Measurements from ENCODE around the gene SIAE. TPM values are rescaled to one million over a fixed set of nuclear protein-coding genes. Genes with fewer than 3 reads are reported as not detected.

SIAE gene
- total and polyA plus RNA-seq, 2 of the 4 experiments (the other 2 are of a cell fraction), result 4.7 to 12.0 TPM

DNA sequence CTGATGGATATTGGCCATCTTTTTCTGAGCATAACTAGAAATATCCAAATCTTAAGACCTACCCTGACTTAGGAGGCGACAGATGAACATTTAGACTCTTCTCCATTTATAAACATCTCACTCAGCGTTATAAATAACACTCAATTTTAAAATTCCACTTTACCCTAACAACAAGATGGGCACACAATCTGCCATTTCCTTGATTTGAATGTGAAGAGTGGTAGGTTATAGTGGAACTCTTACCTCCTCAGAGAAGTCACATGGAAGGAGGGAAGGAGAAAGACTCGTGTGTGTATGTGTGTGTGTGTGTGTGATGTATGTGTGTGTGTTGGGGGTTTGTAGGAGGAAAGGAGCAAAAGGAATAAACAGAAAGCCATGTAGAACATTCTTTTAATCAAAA is 15.0 kb downstream of the SIAE start:
- Histone ChIP-seq H3K4me3 (ENCODE audit: insufficient read depth, low read depth, low read length) (no peak overlapping the region), H3K4me2 (ENCODE audit: low read depth, low read length) (no peak overlapping the region), H2AFZ (replicated peaks; ENCODE audit: low read length, poor library complexity) (no peak overlapping the region), H2AK9ac (replicated peaks; ENCODE audit: low read depth, low read length, poor library complexity) (no peak overlapping the region), H2AK5ac (ENCODE audit: low read depth, low read length) (no peak overlapping the region), H2BK120ac (ENCODE audit: low read depth, low read length) (no peak overlapping the region), H3K27ac (ENCODE audit: insufficient read depth, low read length) (no peak overlapping the region), H4K5ac (ENCODE audit: low read depth, low read length) (no peak overlapping the region), H2BK15ac (ENCODE audit: low read depth, low read length) (no peak overlapping the region), H3K9ac (ENCODE audit: low read depth, low read length) (no peak overlapping the region), H4K8ac (ENCODE audit: low read depth in 2 of 2, low read length in 2 of 2) (no peak overlapping the region), H3K9me1 (ENCODE audit: insufficient read depth, low read length) (no peaks in the 10 kb centered on the region), H3K14ac (replicated peaks; ENCODE audit: low read depth, low read length) (no peak overlapping the region), H4K20me1 (ENCODE audit: insufficient read depth, low read length) (no peaks in the 10 kb centered on the region), H2BK5ac (ENCODE audit: low read depth, low read length, poor library complexity, severe bottlenecking) (no peak overlapping the region), H4K91ac (ENCODE audit: insufficient read depth, low read depth, low read length) (no peak overlapping the region), H3K79me1 (ENCODE audit: low read depth in 1 of 2, low read length in 2 of 2) (no peaks in the 10 kb centered on the region), H2BK20ac (ENCODE audit: low read depth, low read length) (no peak overlapping the region), H3K4me1 (ENCODE audit: control insufficient read depth, insufficient read depth, low read length) (peaks cover 5% of the 10 kb centered on the region; the same call in 1 of the 2 replicates), H3K36me3 (ENCODE audit: control insufficient read depth, insufficient read depth, low read length) (no peaks in the 10 kb centered on the region), H3K18ac (ENCODE audit: low read depth, low read length) (no peak overlapping the region), H3K23ac (ENCODE audit: low read depth, low read length) (no peak overlapping the region), H3K56ac (ENCODE audit: extremely low read depth, insufficient read depth, low read length) (no peak overlapping the region), H3K27me3 (ENCODE audit: control insufficient read depth, insufficient read depth, low read length) (no peaks in the 10 kb centered on the region), H3K4ac (ENCODE audit: low read depth, low read length) (no peak overlapping the region), H3K9me3 (ENCODE audit: control insufficient read depth, insufficient read depth, low read length) (no peaks in the 10 kb centered on the region)
- TF ChIP-seq, protein P1, sequence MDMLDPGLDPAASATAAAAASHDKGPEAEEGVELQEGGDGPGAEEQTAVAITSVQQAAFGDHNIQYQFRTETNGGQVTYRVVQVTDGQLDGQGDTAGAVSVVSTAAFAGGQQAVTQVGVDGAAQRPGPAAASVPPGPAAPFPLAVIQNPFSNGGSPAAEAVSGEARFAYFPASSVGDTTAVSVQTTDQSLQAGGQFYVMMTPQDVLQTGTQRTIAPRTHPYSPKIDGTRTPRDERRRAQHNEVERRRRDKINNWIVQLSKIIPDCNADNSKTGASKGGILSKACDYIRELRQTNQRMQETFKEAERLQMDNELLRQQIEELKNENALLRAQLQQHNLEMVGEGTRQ (IDR thresholded peaks at IDR 0.05; ENCODE audit: low read depth, low read length), result no peak
- CTCF ChIA-PET, result no interaction called here
- in situ Hi-C loops (cut with MboI; ENCODE audit: low sequenced_read_pairs), result loop anchor here (25.0 kb wide), 1 partner anchor 754 kb away; no protein-coding TSS in a partner anchor
- dilution Hi-C loops (cut with HindIII; ENCODE audit: low sequenced_read_pairs, unreplicated experiment), result no loop called here
- POLR2A ChIA-PET (ENCODE audit: unreplicated experiment), result no interaction called here
- ATAC-seq (ENCODE audit: low read depth) (no peak), DNase-seq (no peak)
- intact Hi-C loops (cut with micrococcal nuclease), result no loop called here
- WGBS, 2 experiments (ENCODE audit: extremely low coverage in 2 of 2, insufficient read length in 1 of 2), result 100% methylated on average over 1 of the region's 3 CpGs; no CpG with 5 or more reads in 1 of the 2 experiments
- no TSS peak for BruUV-seq (replicated peaks)
